Kidney capillary endothelial cell (primary cell): ENCODE measurements around the gene PDYN.

Source experiments
- DNase-seq: peaks from one replicate; pipeline ENCODE4 v3.0.0-alpha.2; 2018; ENCODE audit warnings: low spot score

PDYN gene

DNA sequence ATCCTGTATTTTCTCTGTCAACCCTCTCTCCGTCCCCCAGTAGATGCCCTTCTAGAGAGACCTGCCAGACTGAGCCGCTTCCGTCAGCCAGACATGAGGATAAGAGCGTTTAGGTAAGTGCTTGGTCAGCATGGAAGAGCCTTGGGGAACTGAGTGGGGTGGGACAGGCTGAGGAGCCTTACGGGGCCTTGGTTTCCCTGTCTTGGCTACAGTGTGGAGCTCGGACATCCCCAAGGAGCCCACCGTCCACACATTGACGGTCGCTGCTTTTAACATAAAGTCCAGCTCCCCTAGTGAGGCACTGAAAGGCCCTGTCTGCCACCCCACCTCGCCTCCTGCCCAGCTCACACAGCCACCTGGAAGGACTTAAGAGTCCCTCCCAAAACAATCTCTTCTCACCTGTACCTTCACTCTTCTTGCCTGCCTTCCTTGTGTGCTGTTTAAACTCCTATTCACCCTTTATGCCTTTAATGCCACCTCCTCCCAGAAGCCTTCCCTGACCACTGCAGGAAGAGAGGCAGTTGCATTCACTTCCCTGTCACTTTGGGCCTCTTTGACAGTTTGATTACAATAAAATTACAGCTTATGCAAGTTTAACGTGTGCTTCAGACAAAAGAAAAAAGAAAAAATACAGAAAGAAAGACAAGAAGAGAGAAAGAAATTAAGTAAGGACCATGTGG lies 42.3 kb downstream of the PDYN start:
- DNase-seq = no peak

DNA sequence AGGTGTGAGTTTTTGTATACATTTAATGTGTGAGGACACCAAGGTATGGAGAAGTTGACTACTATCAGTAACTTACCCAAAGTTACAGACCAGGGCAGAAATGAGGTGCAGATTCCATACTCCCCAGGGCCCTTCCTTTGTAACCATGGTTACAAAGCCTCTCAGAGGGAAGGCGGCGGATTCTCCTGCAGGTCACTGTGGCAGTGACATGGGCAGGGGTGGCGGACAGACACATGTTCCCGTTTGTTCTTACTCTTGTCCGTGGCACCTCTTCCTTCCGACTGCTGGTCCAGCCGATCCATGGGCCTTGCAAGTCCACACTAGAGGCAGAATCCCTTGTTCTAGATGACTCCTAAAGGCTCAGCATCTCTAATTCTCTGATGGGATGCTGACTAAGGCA lies 43.0 kb downstream of the PDYN start:
- DNase-seq = no peak

DNA sequence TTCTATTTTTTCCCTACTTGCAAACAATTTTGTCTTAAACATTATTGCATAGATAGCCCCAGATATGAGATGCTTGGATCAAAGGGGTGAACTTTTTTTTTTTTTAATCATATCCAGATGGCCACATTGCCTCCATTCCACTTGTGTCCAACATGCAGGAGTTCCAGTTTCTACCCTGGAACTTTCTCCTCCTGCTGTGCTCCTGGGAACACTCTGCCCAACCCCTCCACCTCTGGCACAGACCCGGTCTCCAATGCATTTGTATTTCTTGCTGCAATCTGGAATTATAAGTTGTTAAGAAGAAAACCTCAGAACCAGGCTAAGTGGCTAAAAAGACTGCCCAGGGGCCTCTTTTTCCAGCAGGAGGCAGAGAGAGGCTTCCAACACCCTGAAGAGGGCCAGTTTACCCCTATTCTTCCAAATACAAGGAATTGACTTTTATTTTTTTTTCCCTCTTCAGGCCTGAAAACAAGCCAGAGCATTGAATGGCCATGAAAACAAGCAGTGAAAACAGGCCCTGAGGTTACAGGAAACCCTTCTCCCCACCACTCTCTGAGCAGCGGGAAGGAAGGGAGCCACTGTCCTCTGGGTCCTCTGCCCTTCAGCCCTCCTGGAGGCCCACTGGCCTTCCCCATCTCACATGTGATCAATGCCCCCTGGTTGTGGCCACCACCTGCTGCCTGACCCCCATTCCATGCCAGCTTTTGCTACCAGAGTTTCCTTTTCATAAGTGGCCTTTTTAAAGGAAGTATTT lies 44.3 kb downstream of the PDYN start:
- no peak for DNase-seq

DNA sequence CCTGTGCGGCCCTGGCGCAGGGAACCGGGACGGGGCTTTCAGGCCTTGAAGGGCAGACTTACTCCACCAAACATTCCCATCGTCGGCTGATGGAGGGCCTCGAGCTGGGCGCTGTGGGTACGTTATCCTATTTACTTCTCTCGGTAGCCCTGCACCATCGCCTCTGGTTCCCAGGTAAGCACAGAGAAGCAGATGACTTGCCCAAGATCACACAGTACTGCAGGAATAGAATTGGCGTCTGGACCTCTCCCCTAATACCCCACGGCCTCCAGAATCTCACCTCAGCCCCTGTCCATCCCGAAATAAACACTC lies 46.4 kb downstream of the PDYN start:
- no peak for DNase-seq

DNA sequence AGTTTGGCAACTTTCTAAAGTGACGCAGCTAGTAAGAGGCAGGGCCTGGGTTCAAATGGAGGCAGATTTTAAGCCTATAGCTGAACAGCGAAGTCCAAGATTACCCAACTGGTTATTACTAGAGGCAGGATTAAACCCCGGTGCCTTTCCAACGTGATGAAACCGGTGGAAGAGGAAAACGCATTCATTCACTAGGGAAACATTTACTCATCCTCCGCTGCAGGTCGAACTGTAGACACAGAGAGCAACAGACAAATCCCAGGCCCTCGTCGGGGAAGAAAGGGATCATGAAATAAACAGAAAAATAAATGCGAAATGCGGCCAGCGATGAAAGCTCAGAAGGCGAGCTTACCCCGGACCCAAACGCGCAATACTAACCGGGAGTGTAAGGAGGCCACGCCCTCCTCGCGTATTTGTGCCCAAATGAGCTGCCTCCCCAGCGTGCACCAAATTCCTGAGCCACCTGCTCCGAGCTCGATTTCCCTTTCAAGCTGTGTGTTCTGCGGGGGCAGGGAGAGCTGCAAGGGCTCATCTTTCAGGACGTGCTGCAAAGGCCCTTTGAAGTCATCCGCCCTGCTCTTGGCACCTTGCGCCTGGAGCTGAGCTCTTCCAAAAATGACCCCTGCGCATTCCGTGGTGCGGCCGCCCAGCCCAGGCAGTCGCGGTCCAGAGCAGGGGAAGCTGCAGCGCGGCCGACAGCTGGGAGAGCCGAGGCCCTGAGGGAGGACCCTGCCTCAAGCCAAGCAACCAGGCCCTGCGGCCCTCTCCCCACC lies 46.9 kb downstream of the PDYN start:
- DNase-seq = no peak

DNA sequence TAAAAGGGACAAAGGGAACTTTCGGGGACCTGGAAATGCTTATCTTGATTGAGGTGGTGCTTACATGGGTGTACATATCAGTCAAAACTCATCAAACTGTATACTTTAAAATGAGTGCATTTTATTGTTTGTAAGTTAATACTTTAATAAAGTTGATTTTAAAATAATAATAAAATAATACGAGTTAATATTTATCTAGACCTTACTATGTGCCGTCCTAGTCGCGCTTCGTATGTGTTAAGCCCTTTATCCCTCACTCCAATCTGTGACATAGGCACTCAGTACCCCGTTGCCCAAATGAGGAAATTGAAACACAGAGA lies 47.5 kb downstream of the PDYN start:
- no peak for DNase-seq

DNA sequence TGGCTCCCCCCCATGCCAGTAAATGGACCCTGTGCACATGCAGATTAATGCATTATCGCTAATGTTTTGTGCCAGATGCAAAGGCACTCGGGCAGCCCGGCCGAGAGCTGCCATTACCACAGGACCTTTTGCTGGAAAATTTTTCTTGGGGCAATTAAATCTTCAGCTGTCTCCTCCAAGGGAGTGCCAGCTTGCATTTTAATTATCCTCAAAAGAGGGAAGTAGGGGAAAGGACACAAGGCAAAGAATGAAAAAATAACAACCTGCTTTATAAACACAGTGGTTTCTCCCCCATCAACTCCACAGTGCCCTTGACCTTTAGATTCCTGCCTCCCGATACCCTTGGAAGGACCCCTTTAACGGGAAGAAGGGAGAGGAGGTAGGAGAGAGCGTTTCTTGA lies 48.2 kb downstream of the PDYN start:
- DNase-seq = no peak

DNA sequence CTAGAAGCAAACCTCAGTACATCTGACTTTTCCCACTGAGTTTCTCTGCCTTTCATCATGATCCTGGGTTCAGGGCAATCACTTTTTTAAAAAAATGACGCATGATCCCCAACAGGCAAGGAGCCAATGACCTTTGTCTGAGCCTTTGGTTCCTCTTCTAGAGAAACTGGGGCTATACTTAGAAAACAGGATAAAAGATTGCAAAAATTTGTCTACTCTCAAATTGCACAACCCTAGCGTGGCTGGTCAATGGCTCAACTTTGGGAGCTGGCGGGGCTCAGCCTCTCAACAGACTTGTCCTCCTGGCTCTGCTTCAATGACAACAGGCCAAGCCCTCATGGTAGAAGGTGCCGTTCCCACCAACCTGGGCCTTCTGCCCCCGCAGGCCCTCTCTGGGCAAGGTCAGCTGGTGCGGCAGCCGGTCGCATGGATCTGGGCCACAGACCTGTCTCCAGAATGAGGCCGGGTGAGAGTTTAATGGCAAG lies 48.7 kb downstream of the PDYN start:
- no peak for DNase-seq

DNA sequence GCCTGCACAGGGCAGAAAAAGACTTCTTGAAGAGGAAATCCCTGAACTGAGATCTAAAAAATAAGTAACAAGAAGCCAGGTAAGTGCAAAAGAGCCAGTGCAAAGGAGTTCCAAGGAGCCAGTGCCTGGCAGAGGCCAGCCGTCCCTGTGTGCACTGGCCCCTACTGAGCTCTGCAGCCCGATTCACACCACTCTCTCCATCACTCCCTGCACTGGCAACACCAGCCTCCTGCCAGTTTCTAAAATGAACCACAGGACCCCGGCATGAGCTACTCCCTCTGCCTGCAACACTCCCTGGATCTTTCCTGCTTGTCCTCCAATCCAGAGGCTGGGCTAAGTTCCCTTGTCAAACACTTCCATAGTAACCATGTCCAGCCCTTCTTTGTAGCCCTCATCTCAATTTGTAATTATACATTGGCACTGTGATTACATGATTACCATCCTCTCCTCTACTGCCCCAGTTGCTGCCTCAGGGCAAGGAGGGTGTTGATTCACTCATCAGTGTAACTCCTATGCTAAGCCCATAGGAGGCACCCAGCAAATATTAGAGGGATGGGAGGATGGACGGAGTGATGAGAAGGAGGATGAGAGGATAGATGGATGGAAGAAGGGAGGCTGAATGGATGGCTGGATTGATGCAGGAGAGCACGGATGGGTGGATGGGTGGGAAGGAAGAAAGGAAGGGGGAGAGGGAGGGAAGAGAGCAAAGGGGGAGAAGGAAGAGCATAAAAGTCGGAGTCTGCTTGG lies 49.3 kb downstream of the PDYN start:
- no peak for DNase-seq

DNA sequence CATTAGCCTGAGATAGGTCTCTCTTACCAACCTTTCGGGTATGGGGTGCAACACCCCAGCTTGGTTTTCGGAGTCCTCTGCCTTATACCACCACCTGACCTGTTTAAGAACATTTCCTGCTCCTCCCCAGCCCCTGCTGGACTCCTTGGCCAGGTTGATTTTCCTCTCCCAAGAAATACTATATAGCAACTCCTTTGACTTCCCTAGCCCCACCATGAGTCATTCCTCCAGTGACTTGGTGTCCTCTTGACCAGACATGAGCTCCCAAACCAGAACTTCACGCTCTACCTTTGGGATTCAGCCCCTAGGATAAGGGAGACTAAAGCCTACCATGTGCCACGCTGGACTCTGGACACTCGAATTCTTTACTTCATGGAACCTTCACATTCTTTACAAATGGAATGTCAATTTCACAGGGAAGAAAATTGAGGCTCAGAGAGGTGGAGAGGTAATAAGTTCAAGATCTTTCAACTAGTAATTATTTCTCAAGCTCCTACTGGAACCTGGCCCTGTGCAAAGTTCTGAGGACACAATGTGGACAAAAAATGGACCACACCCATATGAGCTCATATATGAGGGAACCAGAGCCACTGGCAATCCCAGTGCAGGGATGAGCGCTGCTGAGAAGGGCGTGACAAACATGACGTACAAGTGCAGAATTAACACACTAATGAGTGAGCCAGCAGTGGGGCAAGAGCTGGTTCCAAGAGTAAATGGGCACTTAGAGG lies 50.4 kb downstream of the PDYN start:
- DNase-seq = no peak

DNA sequence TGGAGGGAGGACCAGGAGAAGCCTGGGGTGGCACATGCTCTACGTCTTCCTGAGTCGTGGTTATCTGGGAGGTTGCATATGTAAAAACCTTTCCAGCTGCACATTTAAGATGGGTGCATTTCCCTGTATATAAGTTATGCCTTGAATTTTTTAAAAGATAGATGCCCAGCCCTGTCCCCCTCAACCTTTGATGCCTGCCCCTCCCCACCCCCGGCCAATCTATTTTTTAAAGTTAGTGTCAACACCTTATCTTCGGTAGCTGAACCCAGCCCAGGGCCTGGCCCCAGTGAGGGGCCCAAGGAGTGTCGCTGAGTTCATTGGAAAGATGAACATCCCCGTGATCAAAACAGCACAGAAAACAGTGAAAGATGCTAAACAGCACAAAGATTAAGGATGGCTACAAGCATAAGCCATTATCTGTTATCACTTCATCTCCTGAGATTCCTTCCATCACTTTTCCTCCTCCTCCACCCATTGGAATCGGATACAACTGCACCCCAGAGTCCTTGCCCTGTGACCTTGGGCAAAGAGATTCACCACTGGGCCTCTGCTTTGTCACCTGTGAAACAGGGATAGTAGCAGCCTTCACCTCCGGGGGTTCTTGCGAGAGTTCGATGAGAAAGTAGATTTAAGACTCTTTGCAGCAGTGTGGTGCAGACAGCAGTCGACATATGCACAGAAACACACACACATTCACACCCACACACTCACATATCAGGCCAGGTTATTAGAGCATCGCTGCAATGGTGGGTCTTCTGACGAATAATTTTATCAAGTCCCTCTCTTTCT lies 51.2 kb downstream of the PDYN start:
- no peak for DNase-seq

DNA sequence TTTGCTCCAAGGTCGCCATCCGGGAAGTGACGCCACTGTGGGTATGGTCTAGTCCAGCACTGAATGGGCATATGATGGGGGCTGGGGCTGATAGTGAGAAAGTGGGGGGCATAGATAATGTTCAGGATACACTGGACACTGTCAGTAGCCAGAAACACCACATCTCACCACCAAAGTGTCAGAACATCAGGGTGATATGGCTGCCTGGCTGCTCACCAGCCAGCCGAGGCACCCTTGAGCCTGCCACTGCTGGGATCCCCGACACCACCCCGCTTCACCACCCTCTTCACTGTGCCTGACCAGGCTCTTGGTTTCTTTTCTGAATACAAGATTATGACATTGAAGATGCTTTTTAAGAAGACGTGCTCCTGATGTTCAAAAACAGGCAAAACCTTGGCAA lies 51.8 kb downstream of the PDYN start:
- DNase-seq = no peak

DNA sequence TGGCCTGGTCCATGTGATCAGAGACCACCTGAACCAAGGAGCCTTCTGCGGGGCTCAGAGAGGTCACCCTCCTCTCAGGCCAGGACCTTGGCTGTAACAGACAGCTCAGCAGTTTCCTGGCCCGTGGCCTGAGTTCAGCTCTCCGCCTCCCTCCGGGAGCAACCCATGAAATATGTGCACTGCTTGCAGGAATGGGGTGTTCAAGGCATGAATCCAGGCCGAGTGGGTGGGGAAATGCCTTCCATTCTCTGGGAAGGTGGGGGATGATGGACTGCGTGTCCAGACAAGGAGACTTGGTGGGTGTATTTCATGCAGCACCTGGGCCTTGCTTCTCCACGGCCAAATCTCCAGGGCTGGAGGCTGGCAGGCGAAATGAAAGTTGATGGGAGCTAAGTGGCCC lies 52.6 kb downstream of the PDYN start:
- no peak for DNase-seq

DNA sequence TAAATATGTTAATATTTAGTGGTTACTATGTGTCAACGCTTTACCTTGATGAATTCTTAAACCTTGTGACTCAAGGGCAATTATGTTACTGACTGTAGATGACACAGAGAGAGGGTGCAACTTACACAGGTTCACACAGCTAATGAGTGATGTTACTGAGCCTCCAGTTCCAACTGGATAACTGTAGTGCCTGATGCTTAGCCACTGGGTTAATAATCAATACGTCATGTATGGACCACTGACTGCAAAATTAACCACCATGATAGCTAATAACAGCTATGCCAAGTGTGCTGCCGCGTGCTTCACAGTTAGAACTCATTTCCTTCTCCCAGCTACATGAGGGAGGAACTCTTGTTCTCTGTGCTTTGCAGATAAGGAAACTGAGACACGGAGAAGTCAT lies 53.3 kb downstream of the PDYN start:
- DNase-seq = no peak

DNA sequence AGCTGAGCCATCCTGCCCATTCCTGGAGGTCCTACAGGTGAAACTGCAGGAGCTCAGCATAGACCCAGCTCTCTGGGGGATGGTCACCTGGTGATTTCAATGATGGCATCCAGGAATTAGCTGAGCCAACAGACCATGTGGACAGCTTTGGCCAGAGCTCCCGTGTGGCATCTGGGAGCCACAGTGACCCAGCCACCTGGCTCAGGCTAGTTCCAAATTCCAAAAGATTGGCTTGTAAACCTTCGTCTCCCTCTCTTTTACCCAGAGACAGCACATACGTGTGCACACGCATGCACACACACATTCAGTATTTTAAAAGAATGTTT lies 54.6 kb downstream of the PDYN start:
- no peak for DNase-seq

DNA sequence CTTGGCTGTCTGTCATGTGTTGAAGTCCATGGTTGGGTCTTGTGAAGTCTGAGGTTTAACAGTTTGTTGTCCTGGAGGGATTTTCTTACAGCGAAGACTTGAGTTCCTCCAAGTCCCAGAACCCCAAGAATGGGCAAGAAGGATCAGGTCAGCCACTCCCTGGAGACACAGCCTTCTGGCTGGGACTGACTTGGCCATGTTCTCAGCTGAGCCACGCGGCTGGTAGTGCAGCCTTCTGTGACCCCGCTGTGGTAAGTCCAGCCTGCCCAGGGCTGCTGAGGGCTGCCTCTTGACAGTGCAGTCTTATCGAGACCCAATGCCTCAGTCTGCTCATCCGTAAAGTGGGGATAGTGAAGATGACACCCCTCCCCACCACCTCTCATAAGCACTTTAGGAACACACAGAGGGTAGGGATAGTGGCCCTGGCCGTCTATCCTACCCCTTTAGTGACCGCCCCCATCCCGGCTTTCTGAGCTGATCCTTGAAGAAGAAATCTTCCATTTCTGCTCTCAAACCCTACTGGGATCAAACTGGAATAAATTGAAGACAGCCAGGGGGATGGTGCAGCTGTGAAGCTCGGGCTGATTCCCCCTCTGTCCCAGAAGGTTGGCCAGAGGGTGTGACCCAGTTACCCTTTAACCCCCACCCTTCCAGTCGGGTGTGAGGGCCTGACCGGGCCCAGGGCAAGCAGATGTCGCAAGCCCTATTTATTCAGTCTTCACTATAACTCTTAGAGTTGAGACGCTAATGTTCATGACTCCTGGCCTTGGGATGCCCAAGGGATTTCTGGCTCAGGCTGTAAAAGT lies 55.2 kb downstream of the PDYN start:
- no peak for DNase-seq

DNA sequence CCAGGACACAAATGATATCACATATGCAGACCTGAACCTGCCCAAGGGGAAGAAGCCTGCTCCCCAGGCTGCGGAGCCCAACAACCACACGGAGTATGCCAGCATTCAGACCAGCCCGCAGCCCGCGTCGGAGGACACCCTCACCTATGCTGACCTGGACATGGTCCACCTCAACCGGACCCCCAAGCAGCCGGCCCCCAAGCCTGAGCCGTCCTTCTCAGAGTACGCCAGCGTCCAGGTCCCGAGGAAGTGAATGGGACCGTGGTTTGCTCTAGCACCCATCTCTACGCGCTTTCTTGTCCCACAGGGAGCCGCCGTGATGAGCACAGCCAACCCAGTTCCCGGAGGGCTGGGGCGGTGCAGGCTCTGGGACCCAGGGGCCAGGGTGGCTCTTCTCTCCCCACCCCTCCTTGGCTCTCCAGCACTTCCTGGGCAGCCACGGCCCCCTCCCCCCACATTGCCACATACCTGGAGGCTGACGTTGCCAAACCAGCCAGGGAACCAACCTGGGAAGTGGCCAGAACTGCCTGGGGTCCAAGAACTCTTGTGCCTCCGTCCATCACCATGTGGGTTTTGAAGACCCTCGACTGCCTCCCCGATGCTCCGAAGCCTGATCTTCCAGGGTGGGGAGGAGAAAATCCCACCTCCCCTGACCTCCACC lies 56.4 kb downstream of the PDYN start:
- no peak for DNase-seq

DNA sequence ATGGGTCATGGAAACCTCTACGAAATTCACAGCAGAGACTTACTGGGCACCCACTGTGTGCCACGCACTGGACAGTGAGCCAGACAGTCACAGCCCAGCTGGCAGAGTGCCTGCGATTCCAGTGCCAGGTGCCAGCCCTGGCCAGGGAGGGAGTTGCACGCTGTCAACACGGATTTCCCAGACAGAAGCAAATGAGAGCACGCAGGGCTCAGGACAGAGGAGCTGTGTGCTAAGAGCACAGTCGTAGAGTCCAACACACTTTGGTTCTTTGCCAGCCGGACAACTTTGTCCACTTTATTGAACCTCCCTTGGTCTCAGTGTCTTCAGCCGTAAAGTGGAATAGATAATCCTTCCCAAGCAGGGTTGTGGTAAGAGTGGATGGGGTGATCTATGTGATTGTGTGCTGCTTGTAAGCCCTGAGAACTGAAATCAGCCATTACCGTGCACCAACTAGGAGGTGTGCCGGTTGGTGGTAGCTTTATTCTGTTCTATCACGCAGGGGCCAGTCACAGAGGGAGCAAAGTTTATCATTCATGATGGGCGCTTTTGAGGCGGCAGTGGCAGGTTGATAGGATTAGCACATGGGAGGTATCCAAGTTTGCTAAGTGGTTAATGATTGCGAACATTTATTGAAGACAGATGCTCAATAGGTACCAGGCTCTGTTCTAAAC lies 58.0 kb downstream of the PDYN start:
- no peak for DNase-seq
